ENCODE measurements around the gene SORD.
"Not testable (repeated sequence)": the region's sequence is repeated elsewhere in the genome, so short reads cannot be mapped to it uniquely, and the experiment has no call there.

- not testable (repeated sequence) for TF ChIP-seq POLR2A (IDR thresholded peaks at IDR 0.05; ENCODE audit: low read depth, low read length); POLR2AphosphoS5 (IDR thresholded peaks at IDR 0.05; ENCODE audit: low read depth, low read length); TAF1 (IDR thresholded peaks at IDR 0.05; ENCODE audit: borderline replicate concordance, low read depth, low read length)
Measured at GRCh38 chr15:45062301-45062700, 39.3 kb downstream of the SORD start.

Measured in GM12892 (cell line).